Stimulated activated CD8-positive, alpha-beta memory T cell treated with anti-CD3 and anti-CD28 coated beads, Interleukin-2, amount 100 ng/mL, for 1 hour (primary cell): ENCODE results near the gene PKIB.
"Not testable (repeated sequence)": the region's sequence is repeated elsewhere in the genome, so short reads cannot be mapped to it uniquely, and the experiment has no call there.

Source experiments
- DNase-seq, 2 donors: peaks; one replicate each; pipeline ENCODE4 v3.0.0-alpha.2; 2020; ENCODE audit warnings: low read depth in 2 of 2

Gene PKIB

DNA sequence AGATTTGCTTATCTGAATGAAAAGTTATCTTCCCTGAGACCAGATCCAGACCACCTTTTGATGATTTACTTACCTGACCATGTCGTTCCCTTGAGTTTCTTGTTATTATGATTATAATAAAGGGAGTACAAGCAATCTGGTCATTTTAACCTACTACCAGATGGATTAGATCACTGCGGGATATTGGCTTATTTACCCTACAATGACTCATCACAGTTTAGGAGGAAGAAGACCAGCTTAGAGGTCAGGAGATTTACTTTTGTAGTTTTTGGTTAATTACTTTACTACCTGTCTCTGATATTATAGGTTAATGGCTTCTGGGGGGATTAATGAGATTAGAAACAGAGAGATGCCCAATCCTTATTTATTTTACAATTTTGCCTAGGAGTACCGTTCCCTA is 10.7 kb downstream of the PKIB start:
- DNase-seq, result no peak

DNA sequence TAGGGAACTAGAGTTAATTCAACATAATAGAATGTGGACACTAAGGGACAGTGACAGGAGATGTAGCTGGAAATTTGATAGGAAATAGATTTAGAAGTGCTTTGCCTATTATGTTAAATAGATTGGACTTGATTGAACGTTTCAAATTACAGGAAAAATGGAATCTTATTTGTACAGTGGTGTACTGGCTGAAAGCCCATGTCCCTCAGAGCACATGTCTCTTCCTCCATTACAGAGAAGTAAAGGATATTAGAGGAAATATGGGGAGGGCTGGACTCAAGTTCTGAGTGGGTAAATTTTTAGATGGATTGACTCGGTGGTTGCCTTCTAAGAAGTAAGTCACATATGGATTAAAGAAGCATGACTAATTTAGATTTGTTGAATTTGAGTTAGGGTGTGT is 11.4 kb downstream of the PKIB start:
- no peak for DNase-seq

DNA sequence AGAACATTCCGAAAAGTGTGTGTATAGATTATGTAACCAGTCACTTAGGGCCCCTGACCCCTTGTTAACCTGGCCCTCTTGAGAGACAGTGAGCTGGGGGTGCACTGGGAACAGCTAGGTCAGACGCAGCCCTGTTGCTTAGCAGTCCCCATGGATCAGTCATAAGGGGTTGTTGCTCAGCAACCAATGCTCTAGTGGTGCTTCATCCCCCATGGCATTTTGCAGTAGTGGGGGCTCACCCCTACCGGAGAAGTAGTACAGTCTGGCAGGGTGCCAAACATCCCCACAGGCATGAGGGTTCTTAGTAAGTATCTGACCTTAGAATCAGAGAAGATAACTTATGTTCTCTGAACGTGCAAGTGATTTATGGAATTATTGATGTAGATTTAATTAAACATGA is 12.3 kb downstream of the PKIB start:
- no peak for DNase-seq

DNA sequence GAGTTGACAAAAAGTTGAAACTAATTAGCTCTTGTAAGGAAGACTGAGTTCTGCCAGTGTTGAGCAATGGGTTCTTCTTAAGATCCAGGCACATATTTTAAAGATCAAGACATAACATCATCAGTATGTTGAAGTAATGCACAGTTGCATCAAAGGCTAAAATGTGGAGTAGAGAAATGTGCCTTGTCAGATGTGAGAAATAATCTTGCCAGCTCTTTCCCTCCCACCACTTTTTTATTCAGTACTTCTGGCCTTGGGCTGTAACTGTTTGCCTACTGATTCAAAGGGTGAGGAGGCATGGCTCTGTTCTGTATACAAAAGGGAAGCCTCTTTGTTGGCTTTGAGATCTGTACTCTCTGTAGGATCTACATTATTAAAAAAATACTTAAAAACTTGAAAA is 13.1 kb downstream of the PKIB start:
- no peak for DNase-seq

DNA sequence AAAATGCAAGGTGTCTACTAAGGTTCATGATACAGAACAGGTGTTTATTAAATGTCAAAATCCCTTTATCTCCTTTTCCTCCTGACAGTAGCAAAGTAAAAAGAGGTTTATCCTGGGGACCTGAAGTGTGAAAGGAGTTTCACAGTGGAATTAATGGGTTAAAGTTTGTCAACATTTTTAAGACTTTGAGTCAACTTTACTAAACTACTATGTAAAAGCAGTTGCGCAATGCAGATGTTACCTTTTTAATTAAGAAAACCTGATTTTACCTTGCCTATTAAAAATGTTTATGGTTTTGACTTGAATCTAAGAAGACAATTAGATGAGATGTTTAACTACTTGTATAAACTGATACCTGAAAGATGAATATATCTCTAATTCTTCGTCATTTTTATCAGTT is 14.6 kb downstream of the PKIB start:
- DNase-seq, result no peak

DNA sequence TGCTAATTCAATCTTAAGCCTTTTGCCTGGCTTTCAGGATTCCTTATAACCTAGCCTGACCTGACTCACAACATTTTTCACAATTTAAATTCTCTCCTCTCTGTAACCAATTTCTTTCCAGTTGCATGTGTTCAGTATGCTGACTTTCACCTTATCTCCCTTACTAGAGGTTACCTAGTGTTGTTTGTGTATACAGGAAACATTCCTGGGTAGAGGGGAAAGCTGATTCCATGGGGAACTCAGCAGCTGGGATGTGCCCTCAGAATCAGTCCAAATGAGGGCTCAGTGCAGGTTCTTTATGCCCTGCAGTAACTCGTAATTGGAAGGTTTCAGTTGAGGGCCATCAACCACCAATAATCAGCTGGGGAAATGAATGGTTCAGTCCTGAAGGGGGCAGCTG is 18.5 kb downstream of the PKIB start:
- no peak for DNase-seq

DNA sequence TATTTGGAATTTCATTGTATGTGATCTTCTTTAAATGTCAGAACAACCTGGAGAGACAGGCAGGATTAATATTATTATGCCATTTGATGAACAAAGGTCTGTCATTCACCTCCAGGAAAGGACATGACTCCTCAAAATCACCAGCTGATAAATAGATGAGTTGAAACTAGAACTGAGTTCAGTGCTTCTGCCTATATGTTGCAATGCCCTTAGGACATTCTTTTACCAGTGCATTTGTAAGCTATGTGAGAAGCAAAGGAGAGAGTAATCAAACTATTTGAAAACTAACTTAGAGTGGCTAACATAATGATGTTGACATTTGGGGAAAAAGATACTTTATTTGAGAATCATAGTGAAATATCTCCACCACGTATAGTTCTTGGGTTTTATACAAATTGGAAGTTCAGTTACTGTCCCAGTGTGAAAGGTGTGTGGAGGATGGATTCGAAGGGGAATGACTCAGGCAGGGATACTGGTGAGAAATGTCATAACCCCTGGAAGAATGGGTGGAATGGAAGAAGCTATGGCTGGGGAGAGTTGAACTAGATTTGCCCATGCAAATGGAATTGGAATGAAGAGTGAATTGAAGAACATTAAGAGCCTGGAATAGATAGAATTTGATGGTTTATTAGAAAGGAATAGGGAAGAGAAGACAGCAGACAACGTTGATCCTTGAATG is 21.5 kb downstream of the PKIB start:
- no peak for DNase-seq

DNA sequence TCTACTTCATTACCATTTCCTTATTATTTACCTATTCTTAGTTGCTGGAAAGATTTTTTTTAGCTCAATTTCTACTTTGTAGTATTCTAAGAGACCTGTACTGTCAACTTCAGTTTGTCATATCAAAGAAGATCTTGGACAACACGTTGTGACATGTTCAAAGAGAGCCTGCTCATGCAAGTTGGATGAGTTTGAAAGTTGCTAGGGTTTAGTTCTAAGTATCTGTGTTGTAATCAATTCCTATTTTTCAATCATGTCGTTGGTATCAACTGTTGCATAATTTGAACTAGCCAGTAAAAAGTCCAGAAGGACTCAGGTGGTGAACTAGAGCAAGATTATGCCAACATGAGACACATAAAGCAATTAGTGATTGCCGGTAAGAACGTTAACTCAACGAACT is 30.2 kb downstream of the PKIB start:
- DNase-seq, result no peak

DNA sequence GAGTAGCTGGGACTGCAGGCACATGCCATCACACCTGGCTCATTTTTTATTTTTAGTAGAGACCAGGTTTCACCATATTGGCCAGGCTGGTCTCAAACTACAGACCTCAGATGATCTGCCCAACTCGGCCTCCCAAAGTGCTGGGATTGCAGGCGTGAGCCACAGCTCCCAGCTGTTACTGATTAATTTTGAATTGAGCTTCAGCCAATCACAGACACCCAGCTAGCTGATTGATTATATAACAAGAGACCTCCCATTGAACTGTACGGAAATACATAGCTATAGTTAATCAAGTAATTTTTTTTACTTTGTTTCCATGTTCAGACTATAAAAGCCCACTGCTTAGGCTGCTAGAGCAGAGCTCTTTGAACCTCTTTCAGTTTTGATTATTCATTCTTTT is 31.6 kb downstream of the PKIB start:
- DNase-seq, result no peak

DNA sequence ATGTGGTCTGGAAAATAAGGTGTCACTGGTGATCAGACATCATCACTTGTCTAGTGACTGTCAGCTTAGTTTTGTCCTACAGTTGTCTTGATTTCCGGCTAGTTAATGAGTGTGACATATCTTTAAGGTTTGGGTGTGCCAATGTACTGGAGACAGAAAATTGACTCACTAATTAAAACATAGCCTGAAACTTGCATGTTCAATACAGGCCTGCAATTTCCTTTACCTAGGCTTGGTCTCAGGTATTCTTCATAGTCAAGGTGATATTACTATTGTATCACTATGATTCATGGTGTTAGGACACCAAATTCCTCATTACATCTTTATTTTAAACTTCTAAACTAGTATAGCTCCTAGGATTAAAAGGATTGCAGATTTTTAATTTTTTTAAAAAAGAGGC is 32.4 kb downstream of the PKIB start:
- not testable (repeated sequence) for DNase-seq

DNA sequence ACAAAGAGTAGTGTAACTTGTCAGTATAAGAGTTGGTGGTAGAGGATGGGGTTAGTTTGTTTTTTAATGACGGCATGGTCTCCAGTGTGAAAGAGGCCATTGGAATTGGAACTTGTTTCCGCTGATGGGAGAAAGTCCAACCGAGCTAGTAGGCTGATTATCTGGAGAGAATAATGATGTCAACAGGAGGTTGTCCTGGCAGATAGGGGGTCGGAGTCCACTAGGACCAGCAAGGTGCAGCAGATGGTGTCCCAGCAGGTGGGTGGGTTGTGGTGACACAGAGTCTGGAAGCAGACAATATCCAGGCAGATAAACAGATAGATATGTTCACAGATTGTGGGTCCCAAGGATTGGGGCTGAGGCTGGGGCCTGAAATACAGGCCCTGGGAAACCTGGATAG is 35.1 kb downstream of the PKIB start:
- no peak for DNase-seq

DNA sequence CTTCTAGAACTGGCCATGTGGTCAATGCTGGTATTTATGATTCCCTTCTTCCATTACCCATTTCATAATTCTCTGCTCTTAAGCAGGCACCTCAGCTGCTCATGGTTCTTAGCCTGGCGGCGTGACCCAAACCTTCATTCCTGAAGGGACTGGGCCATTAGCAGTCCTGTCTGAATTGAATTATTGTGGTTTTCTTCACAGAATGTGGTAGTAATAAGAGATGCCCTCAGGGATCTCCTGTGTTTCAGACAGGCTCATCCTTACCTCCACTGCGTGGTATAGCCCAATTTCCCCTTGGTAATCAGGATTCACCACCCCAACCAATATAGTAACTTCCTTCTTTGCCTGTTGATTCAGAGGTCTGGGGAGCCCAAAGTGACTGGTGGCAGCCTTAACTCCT is 37.6 kb downstream of the PKIB start:
- no peak for DNase-seq

DNA sequence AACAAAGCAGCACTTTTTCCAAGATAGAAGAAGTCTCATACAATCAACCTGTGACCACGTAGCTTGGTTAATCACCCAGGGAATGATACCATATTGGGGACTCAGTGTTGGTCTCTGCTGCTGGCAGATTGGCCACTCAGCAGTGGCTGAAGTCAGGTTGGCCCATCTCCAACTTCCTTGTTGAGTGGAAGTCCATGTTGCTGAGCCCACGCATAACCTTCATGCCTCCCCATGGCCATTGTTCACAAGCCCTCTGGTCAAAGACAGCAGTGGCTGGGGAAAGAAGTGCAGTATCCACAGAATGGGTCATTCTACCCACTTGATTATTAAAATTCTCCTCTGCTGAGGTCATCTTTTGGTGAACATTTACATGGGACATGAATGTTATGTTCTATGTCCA is 38.5 kb downstream of the PKIB start:
- no peak for DNase-seq

DNA sequence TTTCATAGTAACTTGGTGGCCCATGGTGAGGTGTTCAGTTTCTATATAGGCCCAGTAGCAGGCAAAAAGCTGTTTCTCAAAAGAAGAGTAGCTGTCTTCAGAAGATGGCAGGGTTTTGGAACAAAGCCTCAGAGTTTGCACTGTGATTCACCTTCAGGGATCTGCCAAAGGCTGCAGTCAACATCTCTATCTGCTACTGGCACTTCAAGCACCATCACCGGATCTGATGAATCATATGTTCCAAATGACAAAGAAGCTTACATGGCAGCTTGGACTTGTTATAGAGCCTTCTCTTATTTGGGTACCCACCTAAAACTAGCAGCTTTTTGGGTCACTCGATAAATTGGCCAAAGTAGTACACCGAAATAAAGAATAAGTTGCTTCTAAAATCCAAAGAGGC is 39.5 kb downstream of the PKIB start:
- DNase-seq, result no peak

DNA sequence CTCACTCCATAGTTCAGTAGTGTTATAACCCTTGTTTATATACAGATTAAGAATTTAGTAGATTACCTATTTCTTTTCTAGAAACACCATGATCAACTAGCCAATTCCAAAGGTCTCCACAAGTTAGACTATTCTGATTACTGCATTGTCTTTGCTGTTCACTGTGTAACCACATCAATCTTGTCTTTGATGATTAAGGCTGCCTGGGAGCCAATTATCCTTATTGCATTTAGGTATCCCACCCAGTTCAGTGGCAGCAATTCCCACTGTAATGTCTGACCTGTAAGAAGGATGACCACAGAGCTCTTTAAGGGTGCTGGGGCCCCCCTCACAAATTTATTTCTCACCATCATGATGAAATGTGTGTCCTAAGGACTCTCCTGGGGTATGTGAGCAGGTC is 40.2 kb downstream of the PKIB start:
- DNase-seq, result no peak

DNA sequence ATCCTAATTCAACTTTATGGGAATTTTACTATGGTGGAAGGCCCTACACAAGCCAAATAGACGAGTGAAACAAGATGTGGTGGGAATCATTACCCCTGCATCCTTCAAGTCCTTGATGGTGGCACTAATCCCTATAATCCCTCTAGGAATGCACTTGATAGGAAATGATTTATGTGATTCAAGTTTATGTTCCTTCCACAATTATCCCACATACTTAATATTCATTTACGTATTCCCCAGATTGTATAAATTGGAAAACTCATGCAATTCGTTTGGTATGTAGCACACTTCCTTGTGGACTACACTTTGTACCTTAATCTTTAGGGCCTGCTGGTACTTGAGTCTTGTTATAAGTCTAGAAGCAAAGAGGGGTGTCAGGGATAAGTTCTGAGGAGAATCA is 40.8 kb downstream of the PKIB start:
- no peak for DNase-seq

DNA sequence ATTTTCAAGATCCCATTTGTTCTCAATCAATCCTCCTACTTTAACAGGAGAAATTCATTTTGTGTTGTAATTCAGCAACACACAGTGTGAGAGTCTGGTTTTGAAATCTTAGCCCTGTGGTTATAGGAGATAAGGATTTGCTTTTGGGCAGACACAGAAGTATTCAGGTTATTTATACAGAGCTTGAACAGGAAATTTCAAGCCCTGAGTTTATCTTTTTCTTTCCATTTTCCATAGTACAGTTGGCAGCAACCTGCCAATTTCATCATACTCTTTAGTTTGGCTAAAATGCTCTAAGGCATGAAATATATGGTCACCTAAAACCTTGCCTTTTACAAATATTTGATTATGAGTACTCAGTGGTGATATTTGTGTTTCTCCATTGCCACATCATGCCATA is 41.4 kb downstream of the PKIB start:
- no peak for DNase-seq

DNA sequence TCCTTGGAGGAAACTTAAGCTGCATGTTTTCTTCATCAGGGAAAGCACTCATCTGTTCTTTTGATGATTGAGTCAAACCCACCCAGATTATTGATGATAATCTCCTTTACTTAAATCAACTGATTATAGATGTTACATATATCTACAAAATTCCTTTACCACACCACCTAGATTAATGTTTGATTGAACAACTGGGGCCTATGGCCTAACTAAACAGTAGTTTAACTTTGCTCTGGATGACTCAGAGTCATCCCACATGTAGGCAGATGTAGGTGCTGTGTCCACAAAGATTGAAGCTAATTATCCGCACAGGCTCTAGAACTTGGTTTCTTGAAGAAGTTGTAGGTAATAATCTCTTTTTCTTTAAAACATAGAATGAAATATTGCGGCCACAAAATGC is 42.2 kb downstream of the PKIB start:
- DNase-seq, result no peak

DNA sequence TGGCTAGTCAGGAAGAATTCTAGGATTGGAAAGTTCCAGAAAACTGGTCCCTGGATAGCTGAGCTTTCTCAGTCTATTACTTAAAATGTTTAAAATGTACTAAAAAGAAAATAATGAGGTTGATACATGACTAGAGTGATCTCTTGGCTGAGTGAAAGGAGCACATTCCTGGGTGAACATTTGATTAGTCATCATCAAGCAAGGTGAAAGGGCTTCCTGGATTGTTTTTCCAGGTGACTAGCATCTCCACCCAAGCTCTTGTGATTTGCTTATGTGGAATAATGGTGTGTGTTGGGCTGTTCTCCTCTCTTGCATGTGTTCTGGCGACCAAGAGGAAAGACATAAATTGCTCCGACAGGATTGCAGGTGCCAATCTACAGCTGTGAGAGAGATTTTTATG is 42.9 kb downstream of the PKIB start:
- DNase-seq, result no peak

DNA sequence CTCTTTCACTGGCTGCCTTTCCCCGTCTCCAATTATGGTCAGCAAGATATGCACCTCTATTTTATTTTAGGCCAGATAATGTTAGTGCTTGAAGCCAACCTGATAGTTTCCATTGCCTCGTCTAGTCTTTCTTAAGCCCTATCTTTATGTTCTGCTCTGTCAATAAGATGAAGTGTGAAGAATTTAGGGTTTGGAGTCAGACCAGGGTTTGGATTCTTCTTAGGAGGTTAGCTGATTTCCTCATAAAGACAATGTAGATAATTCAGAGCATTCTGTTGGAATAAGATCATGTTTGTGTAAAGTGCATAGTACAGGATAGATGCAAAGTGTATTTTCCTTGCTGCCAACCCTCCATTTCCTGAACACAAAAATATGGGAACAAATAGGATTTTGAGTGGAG is 43.8 kb downstream of the PKIB start:
- no peak for DNase-seq

DNA sequence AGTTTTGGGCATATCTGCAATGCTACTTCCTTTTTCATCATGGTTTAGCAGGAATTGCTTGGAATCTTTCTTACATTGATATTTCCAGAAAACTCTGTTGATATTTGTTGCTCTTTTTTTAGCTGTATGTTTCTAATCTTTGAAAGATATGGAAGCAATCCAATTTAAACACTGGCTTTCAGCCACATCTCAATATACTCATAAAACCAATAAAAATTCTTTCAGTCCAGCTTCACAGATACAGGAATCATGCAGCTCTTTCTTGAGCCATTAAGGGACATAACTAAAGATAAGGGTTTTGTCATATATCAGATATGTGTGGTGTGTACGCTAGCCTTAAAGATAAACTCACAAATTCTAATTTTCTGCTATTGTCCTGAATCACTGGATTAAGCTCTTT is 47.4 kb downstream of the PKIB start:
- DNase-seq, result no peak

DNA sequence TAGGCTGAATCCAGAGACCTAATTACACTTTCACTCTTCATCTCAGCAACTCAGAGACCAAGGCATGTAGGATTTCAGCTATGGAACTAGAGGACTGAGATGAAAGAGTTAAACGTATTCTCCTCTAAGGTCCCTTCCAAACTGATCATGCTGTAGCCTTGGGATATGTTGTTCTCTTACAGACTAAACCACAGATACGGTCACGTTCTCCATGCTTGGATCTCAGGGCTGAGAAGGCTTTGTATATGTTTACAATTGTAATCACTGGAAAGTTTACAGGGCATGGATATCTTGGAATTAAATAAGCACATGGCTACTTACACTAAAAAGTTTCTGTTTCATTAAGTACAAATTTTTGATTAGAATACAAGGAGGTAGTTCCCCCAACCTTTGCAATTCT is 50.1 kb downstream of the PKIB start:
- DNase-seq, result no peak

DNA sequence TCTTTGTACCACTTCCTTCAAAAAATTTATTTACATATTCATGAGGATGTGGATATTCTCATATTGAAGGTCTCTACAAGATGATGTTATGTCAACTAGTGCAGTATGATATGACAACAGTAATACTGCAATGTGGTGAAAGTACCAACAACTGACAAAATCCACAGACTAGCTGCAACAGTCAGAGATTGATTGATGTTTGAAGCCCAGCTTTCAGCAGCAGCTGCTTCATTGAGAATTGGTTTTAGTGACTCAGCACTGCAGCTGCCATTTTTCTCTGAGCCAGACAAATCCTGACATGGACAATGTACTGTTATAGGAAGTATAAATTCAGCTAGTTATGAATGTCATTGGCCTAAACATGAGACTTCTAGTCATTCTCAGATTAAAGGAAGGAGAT is 53.8 kb downstream of the PKIB start:
- no peak for DNase-seq

DNA sequence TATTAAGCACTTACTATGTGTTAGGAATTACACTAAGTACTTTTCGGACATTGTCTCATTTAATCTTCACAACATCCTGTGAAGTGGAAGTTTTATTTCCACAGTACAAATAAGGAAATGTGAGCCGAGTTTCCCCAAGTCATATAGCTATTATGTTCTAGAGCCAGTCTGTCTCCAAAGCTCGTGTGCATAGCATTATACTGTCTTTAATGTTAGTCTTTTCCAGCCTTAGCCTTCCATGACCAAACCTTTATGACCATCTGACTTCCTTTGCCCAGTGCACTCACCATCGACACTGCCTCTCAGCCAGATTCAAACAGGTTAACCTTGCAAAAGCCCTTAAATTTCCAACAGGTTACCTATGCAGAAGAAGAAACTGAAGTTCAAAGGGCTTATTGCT is 55.7 kb downstream of the PKIB start:
- no peak for DNase-seq

DNA sequence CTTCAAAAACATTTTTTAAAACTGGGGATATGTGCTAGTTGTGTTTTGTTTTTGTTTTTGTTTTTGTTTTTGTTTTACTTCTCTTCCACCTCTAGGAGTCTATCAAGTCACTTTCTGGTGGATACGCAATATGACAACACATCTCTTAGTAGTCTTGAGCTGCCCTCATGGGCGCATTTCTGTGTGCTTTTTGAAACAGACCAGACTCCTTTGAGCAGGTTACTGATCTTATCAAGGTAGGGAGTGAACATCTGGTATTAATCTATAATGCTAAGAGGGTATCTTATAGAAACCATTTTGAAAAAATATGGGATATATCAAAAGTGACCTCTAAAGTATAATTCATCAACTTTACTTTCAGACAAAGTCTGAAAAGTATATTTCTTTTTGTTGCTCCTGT is 56.2 kb downstream of the PKIB start:
- no peak for DNase-seq
